Osteoblast (primary cell): ENCODE results near the gene ZFP1. TPM values are rescaled to one million over a fixed set of nuclear protein-coding genes. Genes with fewer than 3 reads are reported as not detected.
"Not testable (repeated sequence)": the region's sequence is repeated elsewhere in the genome, so short reads cannot be mapped to it uniquely, and the experiment has no call there.

Experiments
- DNase-seq: peaks from one replicate; pipeline ENCODE4 v3.0.0; 2011; ENCODE audit warnings: low spot score, mixed read lengths; ENCODE audit not compliant: insufficient read length; ENCODE audit errors: missing footprints
- H2AFZ ChIP-seq: 2 replicates; pipeline ENCODE4 v1.6.0; 2011; ENCODE audit warnings: mild to moderate bottlenecking, low read length
- H3K27ac ChIP-seq: 2 replicates; pipeline ENCODE4 v1.5.1; 2011; ENCODE audit warnings: mild to moderate bottlenecking, low read depth, low read length, moderate library complexity
- H3K27me3 ChIP-seq: 2 replicates; pipeline ENCODE4 v1.6.0; 2012; ENCODE audit warnings: mild to moderate bottlenecking, control low read depth, inconsistent platforms, low read length, moderate library complexity; ENCODE audit not compliant: insufficient read depth
- H3K36me3 ChIP-seq: 2 replicates; pipeline ENCODE4 v1.5.1; 2011; ENCODE audit warnings: mild to moderate bottlenecking, low read length, control low read depth, moderate library complexity; ENCODE audit not compliant: insufficient read depth
- H3K4me1 ChIP-seq: 2 replicates; pipeline ENCODE4 v1.5.1; 2011; ENCODE audit warnings: mild to moderate bottlenecking, low read length, control low read depth, moderate library complexity; ENCODE audit not compliant: insufficient read depth
- H3K4me2 ChIP-seq: 2 replicates; pipeline ENCODE4 v1.6.0; 2011; ENCODE audit warnings: mild to moderate bottlenecking, low read length; ENCODE audit not compliant: insufficient read depth
- H3K4me3 ChIP-seq: fragments of 200-600 bp; sonication (generic); 3 replicates; pipeline ENCODE4 v1.5.1; 2012; ENCODE audit warnings: mild to moderate bottlenecking, low read length, inconsistent platforms; ENCODE audit not compliant: insufficient read depth
- H3K79me2 ChIP-seq: 2 replicates; pipeline ENCODE4 v1.6.0; 2012; ENCODE audit warnings: mild to moderate bottlenecking, low read length, control low read depth, inconsistent platforms; ENCODE audit not compliant: insufficient read depth
- H3K9me3 ChIP-seq: 2 replicates; pipeline ENCODE4 v1.5.1; 2011; ENCODE audit warnings: low read depth, low read length, control low read depth
- H4K20me1 ChIP-seq: 2 replicates; pipeline ENCODE4 v1.6.0; 2012; ENCODE audit warnings: mild to moderate bottlenecking, low read length, control low read depth; ENCODE audit not compliant: insufficient read depth
- total RNA-seq: library from RNA; depleted of rRNA; stranded (reverse); fragments of >200 nt; gene quantifications from 2 replicates; pipeline ENCODE4 v1.2.3, GENCODE V29; 2012
- TF ChIP-seq, protein P1 (sequence below): IDR thresholded peaks from 2 replicates; pipeline ENCODE4 v1.5.1; 2011; ENCODE audit warnings: mild to moderate bottlenecking, low read depth, low read length, moderate library complexity; ENCODE audit errors: extremely low read depth

Gene ZFP1
- total RNA-seq, 1 donor = 12.7 TPM

DNA sequence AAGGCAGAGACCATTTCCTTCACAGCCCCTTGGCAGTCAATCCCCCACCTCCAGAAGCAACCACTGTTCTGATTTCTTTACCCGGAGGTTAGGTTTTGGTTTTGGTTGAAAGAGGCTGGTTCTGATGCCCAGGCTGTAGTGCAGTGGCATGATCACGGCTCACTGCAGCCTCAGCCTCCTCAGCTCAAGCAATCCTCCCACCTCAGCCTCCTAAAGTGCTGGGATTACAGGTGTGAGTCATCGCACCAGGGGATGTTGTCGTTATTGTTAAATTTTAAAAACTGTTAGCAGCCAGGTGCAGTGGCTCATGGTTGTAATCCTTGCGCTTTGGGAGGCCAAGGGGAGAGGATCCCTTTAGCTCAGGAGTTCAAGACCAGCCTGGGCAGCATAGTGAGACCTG, 61.6 kb downstream of the ZFP1 start:
- H3K27ac ChIP-seq = no peak overlapping the region
- H3K9me3 ChIP-seq = no peaks in the 10 kb centered on the region
- no peaks in the 10 kb centered on the region for H3K79me2 ChIP-seq
- H3K4me1 ChIP-seq = no peaks in the 10 kb centered on the region
- DNase-seq = peak; percentile 48
- no peaks in the 10 kb centered on the region for H3K27me3 ChIP-seq
- no peaks in the 10 kb centered on the region for H3K36me3 ChIP-seq
- no peak overlapping the region for H3K4me2 ChIP-seq
- H2AFZ ChIP-seq = no peak overlapping the region
- H3K4me3 ChIP-seq = no peak overlapping the region
- TF ChIP-seq, protein P1, sequence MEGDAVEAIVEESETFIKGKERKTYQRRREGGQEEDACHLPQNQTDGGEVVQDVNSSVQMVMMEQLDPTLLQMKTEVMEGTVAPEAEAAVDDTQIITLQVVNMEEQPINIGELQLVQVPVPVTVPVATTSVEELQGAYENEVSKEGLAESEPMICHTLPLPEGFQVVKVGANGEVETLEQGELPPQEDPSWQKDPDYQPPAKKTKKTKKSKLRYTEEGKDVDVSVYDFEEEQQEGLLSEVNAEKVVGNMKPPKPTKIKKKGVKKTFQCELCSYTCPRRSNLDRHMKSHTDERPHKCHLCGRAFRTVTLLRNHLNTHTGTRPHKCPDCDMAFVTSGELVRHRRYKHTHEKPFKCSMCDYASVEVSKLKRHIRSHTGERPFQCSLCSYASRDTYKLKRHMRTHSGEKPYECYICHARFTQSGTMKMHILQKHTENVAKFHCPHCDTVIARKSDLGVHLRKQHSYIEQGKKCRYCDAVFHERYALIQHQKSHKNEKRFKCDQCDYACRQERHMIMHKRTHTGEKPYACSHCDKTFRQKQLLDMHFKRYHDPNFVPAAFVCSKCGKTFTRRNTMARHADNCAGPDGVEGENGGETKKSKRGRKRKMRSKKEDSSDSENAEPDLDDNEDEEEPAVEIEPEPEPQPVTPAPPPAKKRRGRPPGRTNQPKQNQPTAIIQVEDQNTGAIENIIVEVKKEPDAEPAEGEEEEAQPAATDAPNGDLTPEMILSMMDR = no peak
- H4K20me1 ChIP-seq = no peaks in the 10 kb centered on the region

GRCh38 chr16:75211286-75211685, 63.0 kb downstream of the ZFP1 start:
- not testable (repeated sequence) for H2AFZ ChIP-seq, H3K79me2 ChIP-seq, H3K4me1 ChIP-seq, H3K27ac ChIP-seq, H3K9me3 ChIP-seq, H3K27me3 ChIP-seq, H3K4me2 ChIP-seq, H4K20me1 ChIP-seq, H3K4me3 ChIP-seq, H3K36me3 ChIP-seq
- peak; percentile 51 for DNase-seq

DNA sequence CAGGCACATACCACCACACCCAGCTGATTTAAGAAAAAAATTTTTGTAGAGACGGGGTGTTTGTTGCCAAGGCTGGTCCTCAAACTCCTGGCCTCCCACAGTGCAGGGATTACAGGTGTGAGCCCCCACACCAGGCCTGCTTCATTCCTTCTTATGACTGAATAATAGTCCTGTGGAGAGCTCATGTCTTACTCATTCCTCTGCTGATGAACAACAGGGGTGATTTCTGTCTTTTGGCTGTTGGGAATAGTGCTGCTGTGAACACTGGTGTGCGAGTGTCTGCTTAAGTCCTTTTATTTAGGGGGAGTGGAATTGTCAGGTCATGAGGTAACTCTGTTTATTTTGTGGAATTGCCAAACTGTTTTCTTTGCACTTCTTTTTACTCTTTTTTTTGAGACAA, 67.8 kb downstream of the ZFP1 start:
- Histone ChIP-seq H3K4me1 (no peaks in the 10 kb centered on the region), H3K4me2 (no peak overlapping the region), H2AFZ (no peak overlapping the region), H4K20me1 (no peaks in the 10 kb centered on the region), H3K4me3 (no peak overlapping the region), H3K79me2 (no peaks in the 10 kb centered on the region), H3K36me3 (no peaks in the 10 kb centered on the region), H3K9me3 (no peaks in the 10 kb centered on the region), H3K27me3 (no peaks in the 10 kb centered on the region), H3K27ac (no peak overlapping the region)
- TF ChIP-seq, protein P1 = no peak
- DNase-seq = peak; percentile 46

DNA sequence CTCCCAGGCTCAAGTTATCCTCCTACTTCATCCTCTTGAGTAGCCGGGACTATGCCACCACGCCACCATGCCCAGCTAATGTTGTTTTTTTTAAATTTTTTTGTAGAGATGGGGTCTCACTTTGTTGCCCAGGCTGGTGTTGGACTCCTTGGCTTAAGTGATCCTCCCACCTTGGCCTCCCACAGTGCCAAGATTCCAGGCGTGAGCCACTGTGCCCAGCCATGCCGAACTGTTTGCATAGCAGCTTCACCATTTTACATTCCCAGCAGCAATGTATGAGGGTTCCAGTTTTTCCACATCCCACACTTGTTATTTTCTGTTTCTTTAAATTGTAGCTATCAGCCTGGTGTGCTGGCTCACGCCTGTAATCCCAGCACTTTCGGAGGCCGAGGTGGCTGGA, 68.3 kb downstream of the ZFP1 start:
- no peak overlapping the region for H3K4me3 ChIP-seq
- H4K20me1 ChIP-seq = no peaks in the 10 kb centered on the region
- no peaks in the 10 kb centered on the region for H3K4me1 ChIP-seq
- no peaks in the 10 kb centered on the region for H3K79me2 ChIP-seq
- no peaks in the 10 kb centered on the region for H3K9me3 ChIP-seq
- no peak overlapping the region for H2AFZ ChIP-seq
- no peaks in the 10 kb centered on the region for H3K36me3 ChIP-seq
- H3K27ac ChIP-seq = no peak overlapping the region
- TF ChIP-seq, protein P1 = no peak
- no peak for DNase-seq
- no peak overlapping the region for H3K4me2 ChIP-seq
- H3K27me3 ChIP-seq = no peaks in the 10 kb centered on the region
